ENCODE measurements around the gene RNF168.
A peak's percentile ranks its signal among the peaks of the same experiment; 100 is the strongest.
"Not testable (repeated sequence)": the region's sequence is repeated elsewhere in the genome, so short reads cannot be mapped to it uniquely, and the experiment has no call there.

Gene RNF168

DNA sequence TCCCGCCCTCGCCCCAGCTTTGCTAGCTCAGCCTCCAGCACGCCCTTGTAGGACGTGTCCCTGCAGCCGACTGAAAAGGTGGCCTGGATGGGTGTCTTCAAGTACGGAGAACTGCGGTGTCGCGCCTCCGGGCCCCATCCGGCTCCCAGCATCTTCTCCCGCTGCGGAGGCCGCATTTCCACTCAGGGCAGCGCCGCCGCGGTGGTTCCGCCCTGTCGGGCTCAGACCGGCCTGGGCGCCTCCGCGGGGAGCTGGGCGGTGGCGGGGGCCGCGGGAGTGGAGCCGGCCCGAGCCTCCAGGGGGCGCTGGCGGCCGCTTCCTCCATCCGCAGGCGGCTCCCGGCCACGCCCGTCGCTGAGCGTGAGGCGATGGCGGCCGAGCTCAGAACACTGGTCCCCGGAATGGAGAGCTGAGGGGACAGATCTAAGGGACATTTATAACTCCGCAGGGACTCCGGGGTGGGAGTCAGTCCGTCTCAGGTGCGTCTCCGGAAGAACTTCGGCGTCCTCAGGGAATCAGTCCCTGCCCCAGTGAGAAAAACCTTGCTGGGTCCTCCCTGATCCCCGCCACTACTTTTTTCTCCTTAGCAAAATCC lies 25.2 kb upstream of the RNF168 start:
- H3K36me3 ChIP-seq (ENCODE audit: insufficient read depth, low read length), result no peaks in the 10 kb centered on the region
- H3K27me3 ChIP-seq (ENCODE audit: control insufficient read depth, insufficient read depth, low read length), result peaks cover 13% of the 10 kb centered on the region
- H3K9me3 ChIP-seq (replicated peaks; ENCODE audit: low read length), result no peaks in the 10 kb centered on the region
- H3K4me1 ChIP-seq (ENCODE audit: control insufficient read depth, insufficient read depth, low read length), result peaks cover 13% of the 10 kb centered on the region
- peak overlapping the region; percentile 71 for H3K9ac ChIP-seq (ENCODE audit: low read depth, low read length)
- peak overlapping the region; percentile 78 for H3K4me2 ChIP-seq (ENCODE audit: low read length)
- peak overlapping the region; percentile 72 for H3K4me3 ChIP-seq (ENCODE audit: low read length)

DNA sequence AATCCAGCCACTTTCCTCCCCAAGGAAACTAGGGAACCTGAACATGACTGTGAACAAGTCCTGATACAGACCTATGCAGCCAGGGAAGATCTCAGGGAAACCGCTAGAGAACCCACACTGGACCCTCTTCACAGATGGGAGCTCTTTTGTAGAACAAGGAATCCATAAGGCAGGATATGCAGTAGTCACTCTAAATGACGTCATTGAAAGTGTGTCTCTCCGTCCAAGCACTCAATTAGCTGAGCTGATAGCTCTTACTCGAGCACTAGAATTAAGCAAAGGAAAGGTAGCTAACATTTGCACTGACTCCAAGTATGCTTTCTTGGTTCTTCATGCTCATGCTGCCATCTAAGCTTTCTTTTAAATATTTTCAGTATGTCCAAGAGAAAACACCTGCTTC lies 21.6 kb upstream of the RNF168 start:
- Histone ChIP-seq H3K36me3 (ENCODE audit: insufficient read depth, low read length) (no peaks in the 10 kb centered on the region), H3K9me3 (replicated peaks; ENCODE audit: low read length) (peaks cover 3% of the 10 kb centered on the region), H3K4me2 (ENCODE audit: low read length) (no peak overlapping the region), H3K9ac (ENCODE audit: low read depth, low read length) (no peak overlapping the region), H3K4me1 (ENCODE audit: control insufficient read depth, insufficient read depth, low read length) (peaks cover 13% of the 10 kb centered on the region), H3K27me3 (ENCODE audit: control insufficient read depth, insufficient read depth, low read length) (no peaks in the 10 kb centered on the region), H3K4me3 (ENCODE audit: low read length) (no peak overlapping the region)

- Histone ChIP-seq H3K4me1 (ENCODE audit: control insufficient read depth, insufficient read depth, low read length) (peaks cover 13% of the 10 kb centered on the region), H3K27me3 (ENCODE audit: control insufficient read depth, insufficient read depth, low read length) (no peaks in the 10 kb centered on the region), H3K4me2 (ENCODE audit: low read length) (no peak overlapping the region), H3K9ac (ENCODE audit: low read depth, low read length) (no peak overlapping the region), H3K9me3 (replicated peaks; ENCODE audit: low read length) (peaks cover 7% of the 10 kb centered on the region), H3K4me3 (ENCODE audit: low read length) (no peak overlapping the region), H3K36me3 (ENCODE audit: insufficient read depth, low read length) (no peaks in the 10 kb centered on the region)
Measured at GRCh38 chr3:196524527-196524926, 21.0 kb upstream of the RNF168 start.

- no peaks in the 10 kb centered on the region for H3K27me3 ChIP-seq (ENCODE audit: control insufficient read depth, insufficient read depth, low read length)
- peaks cover 12% of the 10 kb centered on the region for H3K9me3 ChIP-seq (replicated peaks; ENCODE audit: low read length)
- H3K4me2 ChIP-seq (ENCODE audit: low read length), result no peak overlapping the region
- no peak overlapping the region for H3K4me3 ChIP-seq (ENCODE audit: low read length)
- H3K36me3 ChIP-seq (ENCODE audit: insufficient read depth, low read length), result no peaks in the 10 kb centered on the region
- peaks cover 10% of the 10 kb centered on the region for H3K4me1 ChIP-seq (ENCODE audit: control insufficient read depth, insufficient read depth, low read length)
- no peak overlapping the region for H3K9ac ChIP-seq (ENCODE audit: low read depth, low read length)
Measured at GRCh38 chr3:196523841-196524240, 20.3 kb upstream of the RNF168 start.

- not testable (repeated sequence) for H3K4me1 ChIP-seq (ENCODE audit: control insufficient read depth, insufficient read depth, low read length); H3K36me3 ChIP-seq (ENCODE audit: insufficient read depth, low read length); H3K4me3 ChIP-seq (ENCODE audit: low read length); H3K9ac ChIP-seq (ENCODE audit: low read depth, low read length); H3K27me3 ChIP-seq (ENCODE audit: control insufficient read depth, insufficient read depth, low read length); H3K4me2 ChIP-seq (ENCODE audit: low read length)
- peaks cover 12% of the 10 kb centered on the region for H3K9me3 ChIP-seq (replicated peaks; ENCODE audit: low read length)
Measured at GRCh38 chr3:196521291-196521690, 17.7 kb upstream of the RNF168 start.

GRCh38 chr3:196519718-196520082 lies 16.1 kb upstream of the RNF168 start:
- H3K36me3 ChIP-seq (ENCODE audit: insufficient read depth, low read length), result no peaks in the 10 kb centered on the region
- peaks cover 3% of the 10 kb centered on the region for H3K27me3 ChIP-seq (ENCODE audit: control insufficient read depth, insufficient read depth, low read length)
- peaks cover 12% of the 10 kb centered on the region for H3K9me3 ChIP-seq (replicated peaks; ENCODE audit: low read length)
- no peak overlapping the region for H3K4me2 ChIP-seq (ENCODE audit: low read length)
- H3K4me1 ChIP-seq (ENCODE audit: control insufficient read depth, insufficient read depth, low read length), result no peaks in the 10 kb centered on the region
- H3K9ac ChIP-seq (ENCODE audit: low read depth, low read length), result no peak overlapping the region
- H3K4me3 ChIP-seq (ENCODE audit: low read length), result no peak overlapping the region

- peaks cover 3% of the 10 kb centered on the region for H3K27me3 ChIP-seq (ENCODE audit: control insufficient read depth, insufficient read depth, low read length)
- no peak overlapping the region for H3K9ac ChIP-seq (ENCODE audit: low read depth, low read length)
- H3K9me3 ChIP-seq (replicated peaks; ENCODE audit: low read length), result peaks cover 12% of the 10 kb centered on the region
Measured at GRCh38 chr3:196518966-196519717, 15.6 kb upstream of the RNF168 start.

GRCh38 chr3:196517919-196518318 lies 14.4 kb upstream of the RNF168 start:
- no peak overlapping the region for H3K4me2 ChIP-seq (ENCODE audit: low read length)
- no peaks in the 10 kb centered on the region for H3K4me1 ChIP-seq (ENCODE audit: control insufficient read depth, insufficient read depth, low read length)
- H3K9me3 ChIP-seq (replicated peaks; ENCODE audit: low read length), result peaks cover 12% of the 10 kb centered on the region
- H3K9ac ChIP-seq (ENCODE audit: low read depth, low read length), result no peak overlapping the region
- no peak overlapping the region for H3K4me3 ChIP-seq (ENCODE audit: low read length)
- no peaks in the 10 kb centered on the region for H3K36me3 ChIP-seq (ENCODE audit: insufficient read depth, low read length)
- peaks cover 3% of the 10 kb centered on the region for H3K27me3 ChIP-seq (ENCODE audit: control insufficient read depth, insufficient read depth, low read length)

More at GRCh38 chr3:196518966-196519717, 15.6 kb upstream of the RNF168 start:
- Histone ChIP-seq H3K4me1 (ENCODE audit: control insufficient read depth, insufficient read depth, low read length) (no peaks in the 10 kb centered on the region), H3K4me3 (ENCODE audit: low read length) (no peak overlapping the region), H3K4me2 (ENCODE audit: low read length) (no peak overlapping the region), H3K36me3 (ENCODE audit: insufficient read depth, low read length) (no peaks in the 10 kb centered on the region)

DNA sequence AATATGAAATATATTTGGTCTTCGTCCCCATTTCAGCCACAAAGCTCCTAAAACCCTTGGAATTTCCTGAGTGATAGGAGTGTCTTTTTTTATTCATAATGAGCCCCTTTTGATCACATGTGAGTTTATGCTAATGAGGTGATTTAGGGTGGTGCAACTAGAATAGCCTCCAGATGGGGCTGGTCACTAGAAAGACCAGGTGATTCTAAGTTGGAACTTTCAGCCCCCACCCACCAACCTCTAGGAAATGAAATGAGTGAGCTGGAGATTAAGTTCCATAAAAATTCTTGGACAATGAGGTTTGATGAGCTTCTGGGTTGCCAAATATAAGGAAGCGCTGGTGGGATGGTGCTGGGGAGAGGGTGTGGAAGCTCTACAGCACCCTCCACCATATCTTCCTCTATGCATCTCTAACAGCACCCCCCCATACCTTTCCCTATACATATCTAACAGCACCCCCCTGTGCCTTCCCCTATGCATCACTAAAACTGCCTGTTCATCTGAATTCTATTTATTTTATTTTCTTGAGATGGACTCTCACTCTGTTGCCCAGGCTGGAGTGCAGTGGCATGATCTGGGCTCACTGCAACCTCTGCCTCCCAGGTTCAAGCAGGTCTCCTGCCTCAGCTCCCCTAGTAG lies 13.7 kb upstream of the RNF168 start:
- Histone ChIP-seq H3K9ac (ENCODE audit: low read depth, low read length) (no peak overlapping the region), H3K9me3 (replicated peaks; ENCODE audit: low read length) (peaks cover 12% of the 10 kb centered on the region), H3K27me3 (ENCODE audit: control insufficient read depth, insufficient read depth, low read length) (peaks cover 3% of the 10 kb centered on the region), H3K4me2 (ENCODE audit: low read length) (no peak overlapping the region), H3K36me3 (ENCODE audit: insufficient read depth, low read length) (no peaks in the 10 kb centered on the region), H3K4me1 (ENCODE audit: control insufficient read depth, insufficient read depth, low read length) (no peaks in the 10 kb centered on the region), H3K4me3 (ENCODE audit: low read length) (no peak overlapping the region)

DNA sequence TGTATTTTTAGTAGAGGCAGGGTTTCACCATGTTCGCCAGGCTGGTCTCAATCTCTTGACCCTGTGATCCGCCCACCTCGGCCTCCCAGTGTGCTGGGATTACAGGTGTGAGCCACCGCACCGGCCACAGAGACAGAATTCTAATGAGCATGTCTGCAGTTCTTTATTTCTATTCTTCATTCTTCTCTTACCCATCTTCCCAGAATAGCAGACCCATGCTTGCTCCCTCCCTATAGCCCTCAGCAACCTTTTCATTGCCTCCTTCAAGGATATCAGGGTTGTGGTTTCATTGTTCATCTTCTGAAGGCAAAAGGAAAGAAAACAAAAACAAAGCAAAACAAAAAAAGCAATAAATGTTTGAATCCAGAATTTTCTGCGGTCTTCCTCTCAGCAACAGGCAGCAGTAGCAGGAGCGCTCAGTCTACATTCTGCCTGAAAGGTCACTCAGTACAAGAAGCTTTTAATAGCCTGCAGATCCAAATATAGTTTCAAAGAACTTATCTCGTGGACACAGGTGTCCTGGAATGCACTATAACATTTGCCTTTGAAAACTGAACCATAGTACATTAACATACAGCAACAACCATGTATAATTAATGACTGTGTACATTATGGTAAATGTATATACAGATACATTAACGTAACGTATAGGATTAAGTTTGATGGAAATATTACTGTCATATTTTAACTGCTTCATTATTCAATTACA lies 11.5 kb upstream of the RNF168 start, which contains the start of gene SMCO1:
TSS of gene SMCO1 (minus strand) at position 434 of the 709 bp plus-strand sequence. CDS start at position 297, 137 bp downstream.
- H3K4me2 ChIP-seq (ENCODE audit: low read length), result no peak within 1 kb of the TSS
- H3K4me3 ChIP-seq (ENCODE audit: low read length), result no peak within 1 kb of the TSS
- peaks cover 10% of the 10 kb centered on the region for H3K9me3 ChIP-seq (replicated peaks; ENCODE audit: low read length)
- H3K27me3 ChIP-seq (ENCODE audit: control insufficient read depth, insufficient read depth, low read length), result peaks cover 11% of the 10 kb centered on the region
- H3K9ac ChIP-seq (ENCODE audit: low read depth, low read length), result no peak within 1 kb of the TSS
- H3K36me3 ChIP-seq (ENCODE audit: insufficient read depth, low read length), result no peaks in the 10 kb centered on the region
- no peaks in the 10 kb centered on the region for H3K4me1 ChIP-seq (ENCODE audit: control insufficient read depth, insufficient read depth, low read length)

- H3K27me3 ChIP-seq (ENCODE audit: control insufficient read depth, insufficient read depth, low read length), result peaks cover 13% of the 10 kb centered on the region
- H3K9me3 ChIP-seq (replicated peaks; ENCODE audit: low read length), result peaks cover 4% of the 10 kb centered on the region
- H3K9ac ChIP-seq (ENCODE audit: low read depth, low read length), result no peak overlapping the region
- H3K36me3 ChIP-seq (ENCODE audit: insufficient read depth, low read length), result no peaks in the 10 kb centered on the region
- no peak overlapping the region for H3K4me2 ChIP-seq (ENCODE audit: low read length)
- H3K4me3 ChIP-seq (ENCODE audit: low read length), result no peak overlapping the region
- H3K4me1 ChIP-seq (ENCODE audit: control insufficient read depth, insufficient read depth, low read length), result no peaks in the 10 kb centered on the region
Measured at GRCh38 chr3:196514350-196514716, 10.8 kb upstream of the RNF168 start.
